ENCODE data around the gene SMIM38.

SMIM38 gene

DNA sequence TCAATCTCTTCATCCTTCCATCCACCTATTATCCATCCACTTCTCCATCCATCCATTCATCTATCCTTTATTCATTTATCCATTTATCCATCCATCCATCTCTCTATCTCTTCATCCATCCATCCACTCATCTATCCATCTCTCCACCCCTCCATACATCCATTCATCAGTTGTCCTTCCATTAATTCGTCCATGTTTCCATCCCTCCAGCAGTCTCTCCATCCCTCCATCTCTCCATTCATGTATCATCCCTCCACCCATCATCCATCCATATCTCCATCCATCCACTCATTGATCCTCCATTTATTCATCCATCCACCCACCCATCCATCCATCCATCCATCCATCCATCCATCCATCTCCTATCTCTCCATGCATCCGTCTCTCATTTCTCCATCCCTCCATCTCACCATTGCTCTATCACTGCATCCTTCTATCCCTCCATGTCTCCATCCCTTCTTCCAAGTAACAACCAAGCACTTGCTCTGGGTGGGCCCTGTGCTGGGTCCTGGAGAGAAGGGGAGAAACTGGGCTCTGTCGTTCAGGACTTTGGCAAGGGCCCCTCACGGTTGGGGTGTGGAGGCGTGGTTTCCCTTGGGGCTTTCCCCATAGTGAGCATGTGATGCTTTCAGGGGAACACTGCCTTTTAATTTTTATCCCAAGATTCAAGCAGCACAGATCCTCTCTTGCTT is 43.3 kb downstream of the SMIM38 start:
- no peak for DNase-seq (ENCODE audit: low read depth)
- no peak overlapping the region for H3K4me3 ChIP-seq (ENCODE audit: low read depth, low read length)

DNA sequence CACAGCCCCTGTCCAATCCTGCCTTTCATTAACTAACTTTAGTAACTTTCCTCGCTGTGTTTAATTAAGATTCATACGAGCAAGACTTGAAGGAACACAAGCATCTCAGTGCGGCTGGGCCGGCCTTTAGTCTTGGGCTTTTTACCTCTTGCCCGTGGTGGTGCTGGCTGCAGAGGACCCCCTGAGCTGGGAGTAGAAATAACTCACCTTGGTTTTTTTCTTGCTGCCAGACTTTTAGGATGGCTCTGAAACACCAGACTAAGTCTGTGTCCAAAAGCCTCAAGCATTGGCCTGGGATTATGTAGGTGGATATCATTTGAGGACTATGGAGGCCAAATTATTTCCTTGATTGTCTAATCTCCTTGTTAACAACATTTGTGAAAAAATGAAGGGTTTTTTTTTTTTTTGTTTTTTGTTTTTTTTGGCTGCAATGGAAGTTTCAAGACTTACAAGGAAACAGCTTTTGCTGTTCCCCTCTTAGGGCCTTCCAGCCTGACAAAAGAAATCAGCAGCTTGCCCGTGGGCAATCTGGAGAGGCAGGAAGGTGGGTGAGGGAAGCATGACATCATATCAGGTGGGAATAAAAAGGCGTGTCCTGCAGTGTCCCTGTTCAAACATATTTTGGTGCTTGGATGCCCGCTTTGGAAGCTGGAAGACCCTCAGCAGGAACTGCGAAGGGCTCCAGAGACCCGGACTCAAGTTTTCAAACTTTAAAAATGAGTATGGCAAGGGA is 44.0 kb downstream of the SMIM38 start:
- no peak for DNase-seq (ENCODE audit: low read depth)
- no peak overlapping the region for H3K4me3 ChIP-seq (ENCODE audit: low read depth, low read length)

DNA sequence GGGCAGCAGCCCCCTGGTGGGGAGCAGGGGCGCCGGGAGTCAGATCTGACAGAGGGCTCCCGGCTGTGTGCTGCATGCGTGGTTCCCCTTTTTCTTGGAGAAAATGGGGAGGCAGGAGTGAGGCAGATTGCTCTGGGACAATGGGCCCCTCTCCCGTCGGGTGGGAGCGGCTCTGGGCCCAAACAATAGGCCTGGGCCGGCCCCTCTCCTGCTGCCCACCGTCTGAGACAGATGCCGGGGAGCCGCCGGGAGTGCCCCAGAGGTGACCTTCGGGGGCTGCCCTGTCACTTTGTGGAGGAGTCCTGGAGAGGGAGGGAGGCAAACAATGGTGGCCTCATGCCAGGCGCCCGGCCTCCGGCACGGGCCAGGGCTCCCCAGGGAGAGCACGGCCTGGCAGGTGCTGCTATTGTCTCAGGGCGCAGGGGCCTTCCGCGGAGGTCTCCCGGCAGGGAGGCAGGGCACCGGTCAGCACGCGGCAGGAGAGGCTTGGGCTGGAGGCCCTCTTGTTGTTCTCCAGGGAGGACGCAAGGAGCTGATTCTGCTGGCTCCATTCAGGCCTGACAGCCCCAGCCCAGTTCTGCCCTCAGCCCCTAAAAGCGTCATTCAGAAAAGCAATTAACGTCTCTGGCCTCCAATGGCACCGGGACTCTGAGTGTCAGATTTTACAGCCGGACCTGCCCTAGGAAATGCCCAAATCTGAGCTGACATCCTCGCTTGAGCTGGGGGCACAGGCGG is 44.8 kb downstream of the SMIM38 start:
- DNase-seq (ENCODE audit: low read depth) = no peak
- no peak overlapping the region for H3K4me3 ChIP-seq (ENCODE audit: low read depth, low read length)

DNA sequence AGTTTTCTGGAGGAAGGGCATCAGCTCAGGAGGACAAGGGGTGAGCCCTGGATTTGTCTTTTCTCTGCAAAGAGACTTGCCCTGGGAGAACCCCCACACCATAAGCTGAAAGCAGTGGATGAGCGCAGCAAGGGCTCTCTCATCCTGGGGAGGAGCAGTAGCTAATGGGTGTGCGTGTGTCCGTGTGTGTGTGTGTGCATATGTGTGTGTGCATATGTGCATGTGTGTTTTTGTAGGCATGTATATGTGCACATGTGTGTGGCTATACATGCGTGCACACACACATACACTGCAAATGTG is 45.3 kb downstream of the SMIM38 start:
- H3K4me3 ChIP-seq (ENCODE audit: low read depth, low read length) = no peak overlapping the region
- no peak for DNase-seq (ENCODE audit: low read depth)

DNA sequence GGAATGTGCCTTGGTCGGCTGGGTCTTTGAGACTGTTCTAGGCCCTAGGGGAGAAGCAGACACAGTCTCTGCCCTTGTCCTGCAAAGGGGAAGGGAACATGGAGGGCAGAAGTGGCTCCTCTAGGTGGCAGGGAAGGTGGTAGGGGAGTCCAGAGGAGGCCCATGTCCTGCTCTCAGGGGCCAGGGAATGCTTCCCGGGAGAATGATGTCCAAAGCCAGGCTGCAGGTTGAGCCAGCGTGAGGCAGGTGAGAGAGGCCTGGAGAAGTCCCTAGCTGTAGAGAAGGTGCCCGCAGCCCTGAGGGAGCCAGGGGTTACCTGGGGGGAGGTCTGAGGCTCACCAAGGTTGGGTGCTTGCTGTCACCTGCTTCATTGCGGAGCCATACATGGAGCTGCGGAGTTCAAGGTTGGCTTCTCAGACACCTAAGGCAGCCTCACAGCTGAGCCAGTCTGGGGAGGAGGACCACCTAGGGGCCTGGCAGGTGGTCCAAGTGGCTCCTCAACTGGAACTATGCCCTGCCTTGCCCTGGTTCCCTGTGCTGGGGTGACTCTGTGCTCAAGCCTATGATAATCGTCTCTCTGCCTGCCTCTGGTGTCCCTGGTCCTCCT is 46.1 kb downstream of the SMIM38 start:
- H3K4me3 ChIP-seq (ENCODE audit: low read depth, low read length) = no peak overlapping the region
- no peak for DNase-seq (ENCODE audit: low read depth)

DNA sequence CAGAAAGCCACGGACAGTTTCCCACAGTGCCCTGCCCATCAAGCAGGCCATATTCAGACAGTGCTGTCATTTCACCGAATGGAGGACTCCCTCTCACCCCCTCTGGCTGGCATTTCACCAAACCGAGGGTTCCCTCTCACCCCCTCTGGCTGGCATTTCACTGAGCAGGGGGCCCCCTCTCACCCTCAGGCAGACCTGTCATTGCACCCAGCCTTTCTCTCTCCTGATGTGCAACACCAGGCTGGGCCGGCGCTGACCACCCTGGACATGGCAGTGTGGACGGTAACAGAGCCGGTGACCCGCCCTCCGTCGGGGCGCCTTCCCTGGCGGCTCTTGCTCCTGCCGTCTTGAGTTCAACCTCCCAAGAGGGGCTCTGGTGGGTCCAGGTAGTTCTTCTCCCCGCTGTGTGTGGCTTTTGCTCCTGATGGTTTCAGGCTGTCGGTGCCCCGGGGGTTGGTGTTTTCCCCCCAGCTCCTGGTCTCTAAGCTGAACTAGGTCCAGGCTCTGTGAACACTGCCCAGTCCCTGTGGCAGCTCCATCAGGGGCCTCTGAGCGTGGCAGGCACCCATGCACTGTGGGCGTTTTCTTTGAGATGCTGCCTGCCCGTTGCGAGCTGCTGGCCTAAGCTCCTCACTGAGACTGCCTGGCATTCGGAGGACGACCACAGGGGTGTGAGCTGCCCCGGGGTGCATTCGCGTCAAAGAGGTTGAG is 46.9 kb downstream of the SMIM38 start:
- no peak overlapping the region for H3K4me3 ChIP-seq (ENCODE audit: low read depth, low read length)
- no peak for DNase-seq (ENCODE audit: low read depth)

DNA sequence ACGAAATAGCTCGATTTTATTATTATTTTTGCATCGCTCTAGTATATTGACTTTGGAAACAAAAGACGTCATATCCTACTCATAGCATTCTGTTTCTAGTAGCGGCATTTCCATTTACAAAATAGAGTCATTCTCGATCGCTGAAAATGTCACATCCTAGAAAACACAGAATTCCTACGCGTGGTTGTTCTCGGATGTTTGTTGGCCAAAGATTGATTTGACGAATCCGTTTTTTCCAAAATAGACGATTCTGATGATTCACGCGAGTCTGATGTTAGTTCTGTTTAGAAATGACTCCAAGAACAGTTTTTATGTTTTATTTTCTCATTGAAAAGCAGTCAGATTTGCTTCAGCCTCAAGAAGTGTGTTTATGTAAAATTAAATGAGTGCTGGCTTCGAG is 47.6 kb downstream of the SMIM38 start:
- DNase-seq (ENCODE audit: low read depth) = no peak
- no peak overlapping the region for H3K4me3 ChIP-seq (ENCODE audit: low read depth, low read length)

DNA sequence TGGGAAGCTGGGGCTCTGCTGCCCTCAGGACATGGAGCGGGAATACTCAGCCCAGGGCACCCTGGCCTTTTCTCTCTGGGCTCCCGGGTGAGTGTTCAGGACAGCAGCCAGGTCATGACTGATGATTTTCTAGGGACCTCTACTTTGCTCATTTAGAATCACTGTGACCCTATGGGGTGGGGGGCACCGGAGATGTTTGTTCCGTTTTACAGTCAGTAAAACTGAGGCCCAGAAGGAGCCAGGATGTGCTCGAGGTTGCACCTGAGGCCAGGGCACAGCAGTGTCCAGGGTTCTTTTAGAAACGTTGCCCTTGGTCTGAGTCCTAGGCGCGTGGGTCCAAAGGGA is 48.1 kb downstream of the SMIM38 start:
- DNase-seq (ENCODE audit: low read depth) = no peak
- H3K4me3 ChIP-seq (ENCODE audit: low read depth, low read length) = no peak overlapping the region

DNA sequence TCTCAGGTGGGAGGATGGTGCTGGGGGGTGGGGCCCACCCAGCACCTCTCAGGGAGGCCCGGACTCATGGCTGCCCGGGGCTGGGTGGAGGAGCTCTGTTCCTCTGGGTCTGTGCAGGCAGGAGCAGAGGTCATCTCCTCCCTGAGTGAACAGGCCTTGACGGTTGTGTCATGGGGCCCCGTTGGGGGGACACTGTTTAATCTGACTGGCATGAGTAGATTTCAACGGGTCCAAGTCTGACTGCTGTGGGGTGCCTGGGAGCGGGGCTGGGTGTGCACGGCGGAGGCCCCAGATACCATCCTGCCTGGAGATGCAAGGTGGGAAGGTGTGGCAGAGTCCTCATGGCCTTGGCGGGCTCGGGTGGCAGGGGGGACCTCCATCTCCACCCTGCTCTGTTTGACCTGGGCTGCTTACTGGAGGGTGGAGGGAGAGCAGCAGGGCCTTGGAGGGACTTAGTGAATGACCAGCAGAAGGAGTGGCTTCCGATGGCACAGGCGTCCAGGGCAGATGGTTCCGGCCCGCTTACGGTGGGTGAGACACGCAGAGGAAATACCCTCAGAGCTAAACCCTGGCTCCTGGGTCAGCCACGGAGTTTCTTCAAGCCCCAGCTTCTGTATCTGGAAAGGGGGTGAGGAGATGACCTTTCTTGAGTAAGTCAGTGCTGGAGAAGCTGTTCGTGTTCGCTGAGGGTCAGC is 48.7 kb downstream of the SMIM38 start:
- no peak overlapping the region for H3K4me3 ChIP-seq (ENCODE audit: low read depth, low read length)
- DNase-seq (ENCODE audit: low read depth) = no peak

DNA sequence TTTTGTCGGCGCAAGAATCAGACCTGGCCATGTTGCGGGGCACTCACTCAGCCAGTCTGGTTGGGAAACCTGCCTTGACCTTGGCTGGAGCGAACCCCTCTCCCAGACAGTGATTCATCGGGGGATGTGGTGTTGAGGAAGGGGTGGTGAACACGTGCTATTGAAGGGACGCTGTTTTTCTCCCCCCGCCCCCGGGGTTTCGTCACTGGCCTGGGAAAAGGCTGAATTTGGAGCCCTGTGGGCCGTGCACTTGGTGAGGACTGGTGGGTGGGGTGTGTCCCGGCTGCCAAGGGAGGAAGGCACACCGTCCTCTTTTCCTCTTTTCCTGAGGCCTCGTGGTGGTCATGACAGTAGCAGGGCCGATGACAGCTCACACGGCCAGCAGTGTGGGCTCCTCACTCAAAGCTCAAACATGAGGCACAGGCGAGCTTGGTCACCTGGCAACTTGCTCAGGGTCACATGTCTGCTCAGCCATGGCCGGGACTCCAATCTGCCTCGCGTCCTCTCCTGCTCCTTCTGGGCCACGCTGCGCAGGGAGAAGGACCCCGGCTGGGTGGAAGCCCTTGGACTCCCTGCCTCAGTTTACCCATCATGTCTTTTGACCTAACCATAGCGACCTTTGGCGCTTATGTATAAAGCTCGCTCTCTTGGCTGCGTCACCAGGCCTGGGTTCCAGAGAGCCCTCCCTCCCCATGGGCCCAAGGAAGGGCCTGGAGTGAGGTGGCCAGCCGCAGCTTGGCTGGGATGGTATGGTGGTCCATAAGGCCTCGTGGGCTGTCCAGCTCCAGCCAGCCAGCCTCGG is 49.4 kb downstream of the SMIM38 start:
- no peak for DNase-seq (ENCODE audit: low read depth)

More for the DNA sequence above, 49.4 kb downstream of the SMIM38 start:
- no peak overlapping the region for H3K4me3 ChIP-seq (ENCODE audit: low read depth, low read length)

Data from skeletal muscle cell (primary cell).